Measurements from ENCODE around the gene S100A11. TPM values are rescaled to one million over a fixed set of nuclear protein-coding genes. Genes with fewer than 3 reads are reported as not detected.

The S100A11 gene
- total and polyA plus RNA-seq, 9 donors, result 60.2 to 449 (median 154) TPM

DNA sequence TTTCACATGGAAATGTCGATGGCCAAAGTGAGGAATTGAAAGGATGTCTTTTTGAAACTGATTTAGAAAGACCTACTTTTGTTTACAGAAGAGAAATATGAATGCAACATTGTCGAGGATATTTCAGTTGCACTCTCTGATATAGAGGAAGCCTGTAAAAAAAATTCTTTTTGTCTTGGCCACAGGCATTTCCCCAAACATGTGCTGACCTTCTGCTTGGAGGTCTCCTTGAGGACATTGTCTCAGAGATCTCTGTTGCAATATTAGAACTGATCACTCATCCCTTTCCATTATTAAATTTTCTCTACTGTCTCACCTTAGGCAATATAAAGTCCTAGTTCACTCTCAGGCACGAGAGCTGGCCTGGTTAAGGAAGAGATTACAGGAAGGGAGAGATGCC is 16.0 kb downstream of the S100A11 start:
- H3K4me1 ChIP-seq (ENCODE audit: insufficient read depth), result no peaks in the 10 kb centered on the region
- H3K9me3 ChIP-seq, result no peaks in the 10 kb centered on the region
- TF ChIP-seq POLR2A (IDR thresholded peaks at IDR 0.05), result no peak
- TF ChIP-seq, protein P1, sequence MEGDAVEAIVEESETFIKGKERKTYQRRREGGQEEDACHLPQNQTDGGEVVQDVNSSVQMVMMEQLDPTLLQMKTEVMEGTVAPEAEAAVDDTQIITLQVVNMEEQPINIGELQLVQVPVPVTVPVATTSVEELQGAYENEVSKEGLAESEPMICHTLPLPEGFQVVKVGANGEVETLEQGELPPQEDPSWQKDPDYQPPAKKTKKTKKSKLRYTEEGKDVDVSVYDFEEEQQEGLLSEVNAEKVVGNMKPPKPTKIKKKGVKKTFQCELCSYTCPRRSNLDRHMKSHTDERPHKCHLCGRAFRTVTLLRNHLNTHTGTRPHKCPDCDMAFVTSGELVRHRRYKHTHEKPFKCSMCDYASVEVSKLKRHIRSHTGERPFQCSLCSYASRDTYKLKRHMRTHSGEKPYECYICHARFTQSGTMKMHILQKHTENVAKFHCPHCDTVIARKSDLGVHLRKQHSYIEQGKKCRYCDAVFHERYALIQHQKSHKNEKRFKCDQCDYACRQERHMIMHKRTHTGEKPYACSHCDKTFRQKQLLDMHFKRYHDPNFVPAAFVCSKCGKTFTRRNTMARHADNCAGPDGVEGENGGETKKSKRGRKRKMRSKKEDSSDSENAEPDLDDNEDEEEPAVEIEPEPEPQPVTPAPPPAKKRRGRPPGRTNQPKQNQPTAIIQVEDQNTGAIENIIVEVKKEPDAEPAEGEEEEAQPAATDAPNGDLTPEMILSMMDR (IDR thresholded peaks at IDR 0.05), result no peak
- TF ChIP-seq EP300 (IDR thresholded peaks at IDR 0.05), result no peak
- H3K36me3 ChIP-seq, result no peaks in the 10 kb centered on the region
- 58 to 66% (median 59%) methylated on average over 3 of the region's 3 CpGs for WGBS, 3 donors
- intact Hi-C loops (cut with DNase I), result loop anchor here in 1 of 4 donors (10.0 kb wide), 1 partner anchor 56 kb away; no protein-coding TSS in a partner anchor
- DNase-seq, result no peak
- H3K27me3 ChIP-seq, result no peaks in the 10 kb centered on the region
- no peak overlapping the region for H3K27ac ChIP-seq
- H3K4me3 ChIP-seq, result no peak overlapping the region

DNA sequence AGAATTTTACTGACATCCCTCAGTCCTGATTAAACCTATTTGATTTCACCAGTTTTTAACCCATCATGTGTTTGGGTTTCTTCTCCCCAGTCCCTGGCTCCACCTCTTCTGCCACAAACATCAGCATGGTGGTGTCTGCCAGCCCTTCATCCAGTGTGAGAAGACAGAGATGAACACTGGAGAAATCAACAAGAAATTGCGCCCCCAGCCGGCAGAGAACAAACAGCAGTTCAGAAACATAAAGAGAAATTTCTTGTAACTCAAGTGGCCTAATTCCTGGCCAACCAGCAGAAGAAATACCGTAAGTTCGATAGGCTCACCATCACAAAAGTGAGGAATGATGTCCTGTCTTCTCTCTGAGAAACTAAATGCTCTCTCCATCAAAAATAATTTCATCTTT is 18.3 kb downstream of the S100A11 start:
- no peaks in the 10 kb centered on the region for H3K9me3 ChIP-seq
- H3K27me3 ChIP-seq, result no peaks in the 10 kb centered on the region
- no peaks in the 10 kb centered on the region for H3K4me1 ChIP-seq (ENCODE audit: insufficient read depth)
- no peak overlapping the region for H3K27ac ChIP-seq
- no peak overlapping the region for H3K4me3 ChIP-seq
- no peak for DNase-seq
- intact Hi-C loops (cut with DNase I), result no loop called here
- TF ChIP-seq EP300 (IDR thresholded peaks at IDR 0.05), result no peak
- TF ChIP-seq POLR2A (IDR thresholded peaks at IDR 0.05), result no peak
- TF ChIP-seq, protein P1 (IDR thresholded peaks at IDR 0.05), result no peak
- 50 to 52% (median 52%) methylated on average over 4 of the region's 4 CpGs for WGBS, 3 donors
- no peaks in the 10 kb centered on the region for H3K36me3 ChIP-seq

DNA sequence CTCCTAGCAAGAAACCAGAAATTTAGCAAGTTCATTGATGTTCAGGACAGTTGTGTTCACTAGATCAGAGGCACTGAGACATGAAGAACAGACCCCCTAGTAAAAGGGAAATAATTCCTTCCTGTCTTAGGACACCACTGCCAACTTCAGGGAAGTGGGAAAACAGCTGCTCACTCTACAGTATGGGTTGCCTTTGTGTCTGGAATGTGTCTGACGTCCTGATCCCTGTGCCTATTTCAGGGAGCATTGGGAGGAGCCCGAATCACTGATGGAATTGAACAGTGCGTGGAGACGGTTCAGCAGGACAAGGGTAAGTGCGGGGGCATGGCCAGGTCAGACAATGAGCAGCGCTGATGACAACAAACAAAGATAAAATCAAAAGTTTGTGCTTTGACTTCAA is 21.0 kb downstream of the S100A11 start:
- WGBS, 3 donors, result 41 to 47% (median 45%) methylated on average over 6 of the region's 6 CpGs
- Histone ChIP-seq H3K4me3 (no peak overlapping the region), H3K27ac (no peak overlapping the region), H3K36me3 (no peaks in the 10 kb centered on the region), H3K27me3 (no peaks in the 10 kb centered on the region), H3K4me1 (ENCODE audit: insufficient read depth) (no peaks in the 10 kb centered on the region), H3K9me3 (no peaks in the 10 kb centered on the region)
- no peak for DNase-seq
- TF ChIP-seq, protein P1 (IDR thresholded peaks at IDR 0.05), result no peak
- TF ChIP-seq POLR2A (IDR thresholded peaks at IDR 0.05) (no peak), EP300 (IDR thresholded peaks at IDR 0.05) (no peak)
- intact Hi-C loops (cut with DNase I), result no loop called here

GRCh38 chr1:152014943-152015342 is 21.9 kb downstream of the S100A11 start:
- Histone ChIP-seq H3K27me3 (no peaks in the 10 kb centered on the region), H3K27ac (no peak overlapping the region), H3K4me3 (no peak overlapping the region), H3K36me3 (no peaks in the 10 kb centered on the region), H3K4me1 (ENCODE audit: insufficient read depth) (no peaks in the 10 kb centered on the region), H3K9me3 (no peaks in the 10 kb centered on the region)
- no peak for DNase-seq
- TF ChIP-seq, protein P1 (IDR thresholded peaks at IDR 0.05), result no peak
- TF ChIP-seq POLR2A (IDR thresholded peaks at IDR 0.05) (no peak), EP300 (IDR thresholded peaks at IDR 0.05) (no peak)
- WGBS, 3 donors, result 90 to 92% (median 91%) methylated on average over 1 of the region's 1 CpG
- intact Hi-C loops (cut with DNase I), result no loop called here

All from ovary (tissue), 9 donors.